H1 (cell line): ENCODE measurements around the gene TRIM14. TPM values are rescaled to one million over a fixed set of nuclear protein-coding genes. Genes with fewer than 3 reads are reported as not detected.

Experiments used
- CTCF ChIA-PET: fragments of 300-600 bp; sonication (Branson Sonifier 250); formaldehyde crosslinking; loops from one replicate; lab custom pipeline; 2021; ENCODE audit not compliant: partially characterized antibody; lab: Charles Lee
- POLR2A ChIA-PET: fragments of 300-600 bp; sonication (Branson Sonifier 250); formaldehyde crosslinking; loops from one replicate; lab custom pipeline; 2021; ENCODE audit warnings: inconsistent platforms; ENCODE audit not compliant: partially characterized antibody; lab: Charles Lee
- DNase-seq, 2 experiments: peaks; one replicate each; pipeline versions ENCODE4 v3.0.0 to v3.0.0-alpha.2; 2010 to 2022; ENCODE audit warnings: low spot score in 2 of 2, low read depth in 1 of 2, mixed read lengths in 1 of 2
- FAIRE-seq: peaks from 2 replicates; lab custom pipeline; 2011; peaks lifted over from hg19 to GRCh38; lab: Jason Lieb, UNC
- H2AFZ ChIP-seq: 2 replicates; pipeline ENCODE4 v1.8.1; 2012; ENCODE audit warnings: low read length, inconsistent platforms
- H2AK5ac ChIP-seq: 2 replicates; pipeline ENCODE4 v1.6.1; 2013; ENCODE audit warnings: low read depth, low read length
- H2BK120ac ChIP-seq: replicated peaks from 2 replicates; pipeline ENCODE3; 2013; ENCODE audit warnings: low read depth, low read length, inconsistent platforms
- H2BK12ac ChIP-seq: 2 replicates; pipeline ENCODE4 v1.6.1; 2013; ENCODE audit warnings: low read depth, low read length
- H2BK15ac ChIP-seq: 2 replicates; pipeline ENCODE4 v1.6.1; 2013; ENCODE audit warnings: low read length
- H2BK20ac ChIP-seq: 2 replicates; pipeline ENCODE4 v1.6.1; 2013; ENCODE audit warnings: low read length
- H2BK5ac ChIP-seq: 2 replicates; pipeline ENCODE4 v1.6.1; 2013; ENCODE audit warnings: low read depth, low read length
- H3K14ac ChIP-seq: 2 replicates; pipeline ENCODE4 v1.6.1; 2013; ENCODE audit warnings: inconsistent platforms; ENCODE audit not compliant: insufficient read length
- H3K18ac ChIP-seq: 2 replicates; pipeline ENCODE4 v1.6.1; 2013; ENCODE audit warnings: low read length; ENCODE audit errors: extremely low read depth
- H3K23ac ChIP-seq: 2 replicates; pipeline ENCODE4 v1.6.1; 2013; ENCODE audit warnings: inconsistent platforms; ENCODE audit not compliant: insufficient read length
- H3K23me2 ChIP-seq: 2 replicates; pipeline ENCODE4 v1.6.1; 2013; ENCODE audit warnings: low read depth, low read length
- H3K27ac ChIP-seq: 2 replicates; pipeline ENCODE4 v1.6.1; 2011; ENCODE audit warnings: low read depth, low read length, inconsistent platforms
- H3K27me3 ChIP-seq, 4 experiments: replicated peaks in 1 of 4; 1 replicate in 1 of 4; 2 replicates in 3 of 4; pipeline versions ENCODE4 v1.6.1 to v1.8.1; 2011 to 2013; ENCODE audit warnings: low read length in 3 of 4, mild to moderate bottlenecking in 3 of 4, inconsistent platforms in 2 of 4, mixed read lengths in 2 of 4, moderate library complexity in 1 of 4; ENCODE audit not compliant: control insufficient read depth in 3 of 4, insufficient read depth in 3 of 4; ENCODE audit errors: extremely low read depth in 1 of 4
- H3K36me3 ChIP-seq, 4 experiments: 2 replicates each; pipeline versions ENCODE4 v1.6.1 to v1.8.1; 2011 to 2013; ENCODE audit warnings: mild to moderate bottlenecking in 4 of 4, low read length in 3 of 4, moderate library complexity in 2 of 4, control low read depth in 1 of 4, inconsistent platforms in 1 of 4; ENCODE audit not compliant: insufficient read depth in 4 of 4, control insufficient read depth in 2 of 4
- H3K4ac ChIP-seq: replicated peaks from 2 replicates; pipeline ENCODE3; 2013; ENCODE audit warnings: low read length, low read depth, mixed read lengths, inconsistent platforms; ENCODE audit not compliant: insufficient read length
- H3K4me1 ChIP-seq, 4 experiments: replicated peaks in 1 of 4; 1 replicate in 1 of 4; 2 replicates in 3 of 4; pipeline versions ENCODE4 v1.6.1 to v1.8.1; 2011 to 2013; ENCODE audit warnings: low read length in 3 of 4, inconsistent platforms in 2 of 4, mixed read lengths in 1 of 4; ENCODE audit not compliant: insufficient read depth in 4 of 4, control insufficient read depth in 3 of 4
- H3K4me2 ChIP-seq, 2 experiments: 2 replicates each; pipeline versions ENCODE4 v1.6.1 to v1.8.1; 2011 to 2013; ENCODE audit warnings: low read depth in 2 of 2, low read length in 2 of 2, control low read depth in 1 of 2, inconsistent platforms in 1 of 2, mild to moderate bottlenecking in 1 of 2; ENCODE audit not compliant: insufficient read depth in 1 of 2
- H3K4me3 ChIP-seq, 4 experiments: fragments of 200-600, 300-600 bp in 1 of 4; sonication (generic), shearing (Covaris generic), sonication (Bioruptor Twin) in 1 of 4; 2 replicates each; pipeline versions ENCODE4 v1.5.1 to v1.8.1; 2011 to 2016; ENCODE audit warnings: low read length in 4 of 4, low read depth in 3 of 4, control low read depth in 2 of 4, inconsistent platforms in 2 of 4, mild to moderate bottlenecking in 2 of 4, mixed read lengths in 1 of 4, moderate library complexity in 1 of 4; ENCODE audit not compliant: insufficient read depth in 2 of 4; ENCODE audit errors: extremely low read depth in 1 of 4
- H3K56ac ChIP-seq: replicated peaks from 2 replicates; pipeline ENCODE3; 2013; ENCODE audit warnings: low read depth, mild to moderate bottlenecking, mixed read lengths, low read length, inconsistent platforms; ENCODE audit not compliant: insufficient read length
- H3K79me1 ChIP-seq: 2 replicates; pipeline ENCODE4 v1.6.1; 2013; ENCODE audit warnings: low read depth, low read length, control low read depth
- H3K79me2 ChIP-seq, 2 experiments: 2 replicates each; pipeline versions ENCODE4 v1.6.1 to v1.8.1; 2012 to 2013; ENCODE audit warnings: low read length in 2 of 2, mild to moderate bottlenecking in 2 of 2, inconsistent platforms in 1 of 2; ENCODE audit not compliant: insufficient read depth in 2 of 2, control insufficient read depth in 1 of 2
- H3K9ac ChIP-seq, 4 experiments: replicated peaks in 1 of 4; 1 replicate in 1 of 4; 2 replicates in 3 of 4; pipeline versions ENCODE4 v1.6.1 to v1.8.1; 2011 to 2013; ENCODE audit warnings: low read depth in 3 of 4, low read length in 3 of 4, control low read depth in 2 of 4, mild to moderate bottlenecking in 2 of 4, moderate library complexity in 2 of 4, inconsistent platforms in 1 of 4; ENCODE audit errors: extremely low read depth in 1 of 4
- H3K9me3 ChIP-seq, 2 experiments: 2 replicates each; pipeline versions ENCODE4 v1.6.1 to v1.8.1; 2012 to 2013; ENCODE audit warnings: mild to moderate bottlenecking in 2 of 2, moderate library complexity in 2 of 2, control low read depth in 1 of 2, inconsistent platforms in 1 of 2, low read depth in 1 of 2, low read length in 1 of 2, mixed read lengths in 1 of 2; ENCODE audit not compliant: insufficient read depth in 2 of 2
- H4K20me1 ChIP-seq, 2 experiments: replicated peaks in 1 of 2; 2 replicates each; pipeline versions ENCODE3 to v1.8.1; 2011 to 2013; ENCODE audit warnings: inconsistent platforms in 2 of 2, low read length in 2 of 2, mild to moderate bottlenecking in 1 of 2; ENCODE audit not compliant: insufficient read depth in 2 of 2, control insufficient read depth in 1 of 2
- H4K5ac ChIP-seq: 2 replicates; pipeline ENCODE4 v1.6.1; 2013; ENCODE audit warnings: low read length, low read depth, mixed read lengths, inconsistent platforms; ENCODE audit not compliant: insufficient read length
- H4K8ac ChIP-seq: 2 replicates; pipeline ENCODE4 v1.8.0; 2013; ENCODE audit warnings: mild to moderate bottlenecking, moderate library complexity, low read length, inconsistent platforms; ENCODE audit not compliant: insufficient read depth; ENCODE audit errors: extremely low read depth
- H4K91ac ChIP-seq: replicated peaks from 2 replicates; pipeline ENCODE3; 2013; ENCODE audit warnings: low read length, mixed read lengths, inconsistent platforms; ENCODE audit not compliant: insufficient read length
- POU5F1 ChIP-seq: IDR thresholded peaks from 2 replicates; pipeline ENCODE4 v1.6.1; 2011; ENCODE audit warnings: low read depth, mild to moderate bottlenecking, low read length, moderate library complexity
- TAF7 ChIP-seq: optimal IDR thresholded peaks from 2 replicates; pipeline ENCODE3; 2011; ENCODE audit warnings: low read depth, mild to moderate bottlenecking, inconsistent platforms, low read length, moderate library complexity, borderline replicate concordance
- WGBS, 2 experiments: shearing (Covaris generic) in 1 of 2; methylation state at CpG; one replicate each; pipeline versions ENCODE4 v1.1.6 to v1.1.7; 2013 to 2015; ENCODE audit warnings: low lambda C conversion rate in 2 of 2, mixed read lengths in 2 of 2, inconsistent platforms in 1 of 2, low coverage in 1 of 2, missing lambda C conversion rate in 1 of 2; ENCODE audit not compliant: insufficient replicate concordance in 2 of 2, insufficient coverage in 1 of 2, insufficient read length in 1 of 2; ENCODE audit errors: extremely low coverage in 1 of 2, missing lambda C conversion rate in 1 of 2; 5-methylcytosine and 5-hydroxymethylcytosine counted together
- polyA plus RNA-seq, 7 experiments: library from polyadenylated mRNA; depleted of rRNA in 3 of 7; stranded (reverse) in 5 of 7; unstranded in 2 of 7; fragments of >200 nt in 5 of 7; fragments of 200-250 nt in 2 of 7; gene quantifications; 1 replicate in 5 of 7; 2 replicates in 1 of 7; 4 replicates in 1 of 7; pipeline versions ENCODE4 v1.2.1 to v1.2.3, GENCODE V29; 2011 to 2013; ENCODE audit warnings: missing spikeins in 2 of 7, mixed read lengths in 2 of 7
- total RNA-seq: library from RNA; stranded (reverse); fragmentation: NEBNext Ultra II Directional; extraction: Animal tissue kit (Norgen Biotek cat#: 25700); gene quantifications from 2 replicates; pipeline ENCODE4 v1.2.1, GENCODE V29; 2021

Gene TRIM14
- total and polyA plus RNA-seq, 2 of the 8 experiments (the other 6 are each of a cell fraction or from before 2014, with no cell fraction given) = 9.2 to 19.4 TPM

- Histone ChIP-seq H2BK15ac (no peak overlapping the region), H2AK5ac (no peak overlapping the region), H3K4me1 (peaks cover 0 to 4% (median 2%) of the 10 kb centered on the region in 4 experiments; a peak in 1 of 7 replicates), H4K8ac (no peak overlapping the region), H3K18ac (peak overlapping the region; percentile 78), H4K20me1 (peaks cover 2 to 6% of the 10 kb centered on the region in 2 experiments), H2BK120ac (no peak overlapping the region), H3K14ac (no peak overlapping the region), H4K91ac (peak overlapping the region; percentile 76), H3K4me3 (peak overlapping the region; percentile 57 to 94 (median 83)), H2BK12ac (no peak overlapping the region), H2BK20ac (no peak overlapping the region), H3K9me3 (0 out of 4 replicates have a peak, but pooled peaks cover 0 to 5% of the 10 kb centered on the region in 2 experiments), H3K79me2 (peaks cover 0 to 4% of the 10 kb centered on the region in 2 experiments; a peak in 1 of 4 replicates), H2BK5ac (no peak overlapping the region), H3K27me3 (peaks cover 0 to 3% (median 0%) of the 10 kb centered on the region in 4 experiments; a peak in 2 of 7 replicates), H3K56ac (no peak overlapping the region), H3K4ac (no peak overlapping the region), H2AFZ (0 out of 2 replicates have a peak overlapping the region, but pooled peaks have one; percentile 40), H3K79me1 (peaks cover 7% of the 10 kb centered on the region; the same call in 1 of the 2 replicates), H3K9ac (peak overlapping the region in 3 of 4 experiments; percentile 65 to 84 (median 75); a peak in 6 of 7 replicates), H4K5ac (no peak overlapping the region), H3K4me2 (peak overlapping the region; percentile 75 to 89), H3K27ac (no peak overlapping the region), H3K23ac (no peak overlapping the region), H3K23me2 (no peaks in the 10 kb centered on the region; the same call in 1 of the 2 replicates), H3K36me3 (peaks cover 0 to 9% (median 4%) of the 10 kb centered on the region in 4 experiments; a peak in 4 of 8 replicates)
- no peak for DNase-seq
- CTCF ChIA-PET = interaction anchor here (0.7 to 1.5 kb wide), 5 partner anchors 14 to 717 kb away, joined by 3 to 4 read pairs (median 3); no protein-coding TSS in a partner anchor
- 30% methylated on average over 14 of the region's 14 CpGs; no CpG with 5 or more reads in 1 of the 2 experiments for WGBS, 2 experiments
- POLR2A ChIA-PET = interaction anchor here (0.6 to 2.3 kb wide), 15 partner anchors 8 to 164 kb away, joined by 3 to 7 read pairs (median 4); partner anchors contain the start of genes ANP32B, CORO2A and TRMO
- FAIRE-seq = no peak
- TF ChIP-seq POU5F1 (no peak), TAF7 (no peak)
Observed at GRCh38 chr9:98057138-98057799, 61.8 kb downstream of the TRIM14 start.
